GM12875 (cell line): ENCODE data around the gene TMEM59L.

ENCODE experiments used
- H3K4me3 ChIP-seq: one replicate; pipeline ENCODE4 v1.5.1; 2011; ENCODE audit warnings: low read depth, low read length, control low read depth
- TF ChIP-seq, protein P1 (sequence below): IDR thresholded peaks from 2 replicates; pipeline ENCODE4 v1.5.1; 2011; ENCODE audit warnings: low read depth, mild to moderate bottlenecking, control low read depth, inconsistent platforms, low read length, moderate library complexity, borderline replicate concordance; ENCODE audit not compliant: insufficient read depth

The TMEM59L gene

GRCh38 chr19:18663940-18664530 lies 51.4 kb downstream of the TMEM59L start:
- no peak overlapping the region for H3K4me3 ChIP-seq
- TF ChIP-seq, protein P1, sequence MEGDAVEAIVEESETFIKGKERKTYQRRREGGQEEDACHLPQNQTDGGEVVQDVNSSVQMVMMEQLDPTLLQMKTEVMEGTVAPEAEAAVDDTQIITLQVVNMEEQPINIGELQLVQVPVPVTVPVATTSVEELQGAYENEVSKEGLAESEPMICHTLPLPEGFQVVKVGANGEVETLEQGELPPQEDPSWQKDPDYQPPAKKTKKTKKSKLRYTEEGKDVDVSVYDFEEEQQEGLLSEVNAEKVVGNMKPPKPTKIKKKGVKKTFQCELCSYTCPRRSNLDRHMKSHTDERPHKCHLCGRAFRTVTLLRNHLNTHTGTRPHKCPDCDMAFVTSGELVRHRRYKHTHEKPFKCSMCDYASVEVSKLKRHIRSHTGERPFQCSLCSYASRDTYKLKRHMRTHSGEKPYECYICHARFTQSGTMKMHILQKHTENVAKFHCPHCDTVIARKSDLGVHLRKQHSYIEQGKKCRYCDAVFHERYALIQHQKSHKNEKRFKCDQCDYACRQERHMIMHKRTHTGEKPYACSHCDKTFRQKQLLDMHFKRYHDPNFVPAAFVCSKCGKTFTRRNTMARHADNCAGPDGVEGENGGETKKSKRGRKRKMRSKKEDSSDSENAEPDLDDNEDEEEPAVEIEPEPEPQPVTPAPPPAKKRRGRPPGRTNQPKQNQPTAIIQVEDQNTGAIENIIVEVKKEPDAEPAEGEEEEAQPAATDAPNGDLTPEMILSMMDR: no peak

DNA sequence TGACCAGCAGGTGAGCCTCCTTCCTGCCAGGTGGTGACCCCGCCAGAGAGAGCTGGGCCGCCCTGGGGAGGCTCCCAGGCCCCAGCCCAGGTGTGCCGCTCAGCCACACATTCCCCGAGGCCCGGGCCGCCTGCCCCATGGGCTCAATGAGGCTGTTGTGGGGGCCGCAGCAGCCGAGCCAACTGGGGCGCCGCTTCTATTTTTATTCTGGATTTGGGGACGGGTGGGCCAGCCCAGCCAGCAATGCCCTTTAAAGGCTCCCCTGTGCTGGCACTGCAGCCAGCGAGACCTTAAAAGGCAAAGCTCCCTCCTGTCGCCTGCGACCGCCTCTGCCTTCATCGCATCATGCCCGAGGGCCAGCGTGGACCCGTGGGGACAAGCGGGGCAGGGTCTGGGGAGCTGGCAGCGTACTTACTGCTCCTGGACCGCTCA lies 53.1 kb downstream of the TMEM59L start:
- H3K4me3 ChIP-seq: no peak overlapping the region
- TF ChIP-seq, protein P1: no peak

- TF ChIP-seq, protein P1: no peak
- no peak overlapping the region for H3K4me3 ChIP-seq
Observed at GRCh38 chr19:18666317-18666716, 53.6 kb downstream of the TMEM59L start.

DNA sequence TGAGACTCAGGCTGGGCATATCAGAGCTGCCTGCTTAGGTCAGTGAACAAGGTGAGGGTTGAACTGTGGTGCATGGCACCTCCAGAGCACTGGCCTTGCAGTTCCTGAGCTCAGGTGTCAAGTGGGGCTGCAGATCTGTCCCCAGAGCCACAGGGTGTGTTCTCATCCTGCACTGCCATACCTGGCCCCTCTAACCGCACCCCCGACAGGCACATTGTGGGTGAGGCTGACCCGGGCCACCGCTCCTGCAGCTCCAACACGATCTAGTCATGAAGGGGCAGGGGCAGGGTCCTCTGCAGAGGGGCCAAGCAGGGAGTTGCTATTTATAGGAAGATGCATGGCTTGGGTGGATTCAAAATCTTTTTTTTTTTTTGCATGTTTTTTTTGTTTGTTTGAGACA lies 54.1 kb downstream of the TMEM59L start:
- TF ChIP-seq, protein P1: no peak
- H3K4me3 ChIP-seq: no peak overlapping the region

GRCh38 chr19:18667531-18668251 lies 55.0 kb downstream of the TMEM59L start:
- no peak overlapping the region for H3K4me3 ChIP-seq
- TF ChIP-seq, protein P1: no peak

GRCh38 chr19:18668252-18668631 lies 55.6 kb downstream of the TMEM59L start:
- H3K4me3 ChIP-seq: no peak overlapping the region
- TF ChIP-seq, protein P1: no peak

DNA sequence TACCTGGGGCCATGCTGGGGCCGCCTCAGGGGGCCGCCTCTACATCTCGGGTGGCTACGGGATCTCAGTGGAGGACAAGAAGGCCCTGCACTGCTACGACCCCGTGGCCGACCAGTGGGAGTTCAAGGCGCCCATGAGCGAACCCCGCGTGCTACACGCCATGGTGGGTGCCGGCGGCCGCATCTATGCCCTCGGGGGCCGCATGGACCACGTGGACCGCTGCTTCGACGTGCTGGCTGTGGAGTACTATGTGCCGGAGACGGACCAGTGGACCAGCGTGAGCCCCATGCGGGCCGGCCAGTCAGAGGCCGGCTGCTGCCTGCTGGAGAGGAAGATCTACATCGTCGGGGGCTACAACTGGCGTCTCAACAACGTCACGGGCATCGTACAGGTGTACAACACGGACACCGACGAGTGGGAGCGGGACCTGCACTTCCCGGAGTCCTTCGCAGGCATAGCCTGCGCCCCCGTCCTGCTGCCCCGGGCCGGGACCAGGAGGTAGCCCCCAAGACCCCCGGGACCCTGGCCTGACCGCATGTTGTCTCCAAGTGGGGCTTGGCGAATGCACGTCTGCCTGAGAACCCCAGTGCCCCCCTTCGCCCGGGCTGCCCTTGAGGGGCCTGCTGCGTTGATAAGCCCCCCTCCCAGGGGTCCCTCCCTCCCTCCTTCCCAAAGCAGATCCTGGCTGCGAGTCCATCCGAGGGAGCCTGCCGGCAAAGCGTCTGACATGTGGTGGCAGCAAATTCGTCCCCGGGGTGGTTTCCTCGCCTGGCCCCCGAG lies 56.3 kb downstream of the TMEM59L start:
- TF ChIP-seq, protein P1: no peak
- H3K4me3 ChIP-seq: no peak overlapping the region
